Dermis blood vessel endothelial cell (primary cell): Measurements from ENCODE around the gene ADD2. TPM values are rescaled to one million over a fixed set of nuclear protein-coding genes. Genes with fewer than 3 reads are reported as not detected.
A peak's percentile ranks its signal among the peaks of the same experiment; 100 is the strongest.

ENCODE experiments used
- DNase-seq: peaks from one replicate; pipeline ENCODE4 v3.0.0; 2010
- total RNA-seq: library from RNA; depleted of rRNA; stranded (reverse); fragments of >200 nt; gene quantifications from 2 replicates; pipeline ENCODE4 v1.2.3, GENCODE V29; 2014

The ADD2 gene
- total RNA-seq, 1 donor from 2014 or later: 4.6 TPM

- no peak for DNase-seq
Measured at GRCh38 chr2:70697603-70698383, 70.2 kb downstream of the ADD2 start.

GRCh38 chr2:70696142-70696541, 71.9 kb downstream of the ADD2 start:
- no peak for DNase-seq

GRCh38 chr2:70692256-70692655, 75.7 kb downstream of the ADD2 start:
- no peak for DNase-seq

GRCh38 chr2:70691497-70692140, 76.4 kb downstream of the ADD2 start:
- no peak for DNase-seq

- no peak for DNase-seq
Measured at GRCh38 chr2:70690846-70691245, 77.2 kb downstream of the ADD2 start.

- DNase-seq: no peak
Measured at GRCh38 chr2:70688427-70688826, 79.6 kb downstream of the ADD2 start.

- DNase-seq: no peak
Measured at GRCh38 chr2:70687461-70687795, 80.6 kb downstream of the ADD2 start.

GRCh38 chr2:70686577-70687460, 81.2 kb downstream of the ADD2 start:
- DNase-seq: peak; percentile 23

- DNase-seq: no peak
Measured at GRCh38 chr2:70685771-70686171, 82.2 kb downstream of the ADD2 start.

- DNase-seq: no peak
Measured at GRCh38 chr2:70684846-70685622, 83.0 kb downstream of the ADD2 start.

GRCh38 chr2:70683455-70683854, 84.5 kb downstream of the ADD2 start:
- DNase-seq: no peak

GRCh38 chr2:70680735-70681134, 87.3 kb downstream of the ADD2 start:
- DNase-seq: no peak

- no peak for DNase-seq
Measured at GRCh38 chr2:70679259-70679658, 88.7 kb downstream of the ADD2 start.

- no peak for DNase-seq
Measured at GRCh38 chr2:70678576-70679143, 89.3 kb downstream of the ADD2 start.

GRCh38 chr2:70676301-70677035, 91.5 kb downstream of the ADD2 start:
- no peak for DNase-seq

GRCh38 chr2:70675862-70676261, 92.1 kb downstream of the ADD2 start:
- DNase-seq: no peak

- no peak for DNase-seq
Measured at GRCh38 chr2:70674636-70675430, 93.2 kb downstream of the ADD2 start.

GRCh38 chr2:70673041-70673647, 94.9 kb downstream of the ADD2 start:
- DNase-seq: no peak

- no peak for DNase-seq
Measured at GRCh38 chr2:70671092-70671675, 96.8 kb downstream of the ADD2 start.

GRCh38 chr2:70670626-70671025, 97.4 kb downstream of the ADD2 start:
- no peak for DNase-seq
